ENCODE measurements around the gene VWA3B.
"Not testable (repeated sequence)": the region's sequence is repeated elsewhere in the genome, so short reads cannot be mapped to it uniquely, and the experiment has no call there.

VWA3B gene

DNA sequence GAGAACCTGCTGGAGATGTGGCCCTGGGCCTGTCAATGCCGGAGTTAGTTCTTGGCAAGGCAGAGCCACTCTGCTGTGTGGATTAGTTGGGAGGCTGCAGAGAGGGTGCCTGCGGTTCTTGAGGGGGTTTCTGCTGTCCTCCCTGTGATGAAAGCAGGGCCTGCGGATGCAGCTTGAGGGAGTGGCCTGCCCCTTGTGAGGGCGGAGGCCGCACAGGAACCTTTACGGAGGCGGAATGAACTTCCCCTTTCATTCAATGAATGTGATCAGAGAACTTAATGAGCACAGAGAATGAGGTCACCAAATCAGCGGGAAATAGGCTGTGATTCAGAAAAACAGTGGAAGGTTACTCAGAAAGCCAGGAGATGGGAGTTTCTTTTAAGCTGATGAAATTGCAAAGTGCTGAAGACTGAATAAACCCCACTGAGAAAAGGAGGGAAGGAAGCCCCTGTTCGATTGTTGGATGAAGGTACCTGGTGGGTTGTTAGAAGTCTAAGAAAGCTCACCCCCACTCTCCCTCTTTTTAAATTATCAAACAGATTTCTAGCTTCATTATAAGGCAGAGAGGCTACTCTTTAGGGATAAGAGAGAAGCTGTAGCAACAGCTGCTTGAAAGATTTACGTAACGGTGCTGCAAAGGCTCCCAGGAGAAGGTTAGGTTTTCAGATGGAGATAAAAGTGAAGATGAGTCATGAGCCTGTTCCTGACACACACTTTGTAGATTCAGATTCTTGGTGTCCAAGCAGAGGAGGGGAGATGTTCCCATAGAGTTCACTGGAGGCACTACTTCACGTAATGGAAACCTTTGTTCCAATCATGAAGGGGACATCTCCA is 47.4 kb downstream of the VWA3B start:
- no peak for FAIRE-seq

DNA sequence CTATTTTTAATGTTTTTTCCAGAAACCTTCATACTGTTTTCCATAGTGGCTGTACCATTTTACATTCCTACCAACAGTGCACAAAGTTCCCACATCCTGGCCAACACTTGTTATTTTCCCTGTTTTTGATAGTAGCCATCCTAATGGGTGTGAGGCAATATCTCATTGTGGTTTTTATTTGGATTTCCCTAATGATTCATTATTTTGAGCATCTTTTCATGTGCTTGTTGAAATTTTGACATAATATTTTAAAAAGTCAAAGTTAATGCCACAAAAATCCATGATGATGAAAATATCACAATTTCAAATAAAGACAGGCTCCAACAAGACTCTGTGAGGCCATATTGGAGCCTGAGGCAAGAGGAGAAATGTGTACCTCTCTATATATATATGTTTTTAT is 50.2 kb downstream of the VWA3B start:
- FAIRE-seq: no peak

DNA sequence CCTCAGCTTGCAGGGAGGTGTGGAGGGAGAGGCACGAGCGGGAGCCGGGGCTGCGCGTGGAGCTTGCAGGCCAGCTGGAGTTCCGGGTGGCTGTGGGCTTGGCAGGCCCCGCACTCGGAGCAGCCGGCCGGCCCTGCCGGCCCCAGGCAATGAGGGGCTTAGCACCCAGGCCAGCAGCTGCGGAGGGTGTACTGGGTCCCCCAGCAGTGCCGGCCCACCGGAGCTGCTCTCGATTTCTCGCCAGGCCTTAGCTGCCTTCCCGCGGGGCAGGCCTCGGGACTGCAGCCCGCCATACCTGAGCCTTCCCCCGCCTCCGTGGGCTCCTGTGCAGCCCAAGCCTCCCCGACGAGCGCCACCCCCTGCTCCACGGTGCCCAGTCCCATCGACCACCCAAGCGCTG is 52.0 kb downstream of the VWA3B start:
- FAIRE-seq: not testable (repeated sequence)

DNA sequence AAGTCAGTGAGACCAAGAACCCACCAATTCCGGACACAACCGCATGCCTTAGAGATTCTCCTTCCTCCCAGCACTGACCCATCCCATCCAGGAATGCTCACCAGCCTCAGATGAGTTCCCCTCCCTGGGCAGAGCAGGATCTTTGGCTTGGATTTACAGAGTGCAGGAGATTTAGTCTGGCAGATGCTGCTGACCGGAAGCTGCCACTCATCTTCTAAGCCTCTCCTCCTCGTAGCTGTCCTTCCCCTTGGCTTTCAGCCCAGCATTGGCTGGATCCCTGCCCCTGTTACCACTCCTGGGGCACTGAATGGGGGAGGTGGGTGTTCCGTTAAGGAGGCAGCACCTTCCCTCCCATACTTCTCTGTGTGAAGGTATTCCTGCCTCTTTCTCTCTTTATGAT is 53.2 kb downstream of the VWA3B start:
- no peak for FAIRE-seq

DNA sequence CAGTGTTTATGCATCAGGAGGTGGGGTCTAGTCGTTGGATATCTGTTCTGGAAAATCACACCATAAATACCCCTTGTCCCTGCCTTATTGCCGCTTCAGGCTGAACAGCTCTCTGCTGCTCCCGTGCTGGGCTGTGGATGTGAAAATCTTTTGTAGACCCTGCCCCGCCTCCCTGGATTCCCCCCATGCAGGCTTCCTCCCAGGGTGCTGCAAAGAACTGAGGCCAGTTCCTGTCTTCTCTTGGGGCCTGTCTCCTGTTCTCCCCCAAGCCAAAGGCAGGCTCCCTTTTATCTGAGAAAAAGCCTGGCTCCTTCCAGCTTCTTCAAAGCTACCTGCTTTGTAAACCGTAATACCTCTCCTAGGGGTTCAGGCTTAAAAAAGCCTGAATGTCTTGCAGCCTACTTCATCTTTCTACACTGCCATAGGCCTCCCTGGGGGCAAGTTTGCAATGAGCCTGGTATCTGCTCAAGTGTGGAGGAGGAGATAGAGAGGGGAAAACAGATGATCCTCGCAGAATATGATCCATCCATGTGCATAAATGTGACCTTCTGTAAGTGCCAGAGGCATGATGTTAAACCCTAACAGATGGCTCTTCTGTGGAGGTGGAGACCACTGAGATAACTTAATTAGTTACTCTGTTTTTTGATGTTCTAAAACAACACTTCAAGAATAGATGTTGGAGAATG is 55.3 kb downstream of the VWA3B start:
- no peak for FAIRE-seq

DNA sequence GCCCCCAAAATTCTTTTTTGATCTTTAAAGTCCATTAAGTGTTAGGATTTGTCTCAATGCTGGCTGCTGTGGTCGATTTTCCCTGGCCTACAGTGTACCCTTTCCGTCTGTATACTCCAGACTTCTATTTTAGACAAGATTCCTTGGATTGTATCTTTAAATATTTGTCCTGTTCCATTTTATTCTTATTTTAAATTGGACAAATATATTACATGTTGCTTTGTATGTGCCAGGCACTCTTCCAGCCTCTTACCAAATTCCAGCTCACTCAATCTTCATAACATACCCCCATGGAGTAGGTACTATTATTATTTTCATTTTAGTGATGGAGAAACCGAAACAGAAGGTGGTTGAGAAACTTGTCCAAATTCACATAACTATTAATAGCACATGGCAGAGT is 58.1 kb downstream of the VWA3B start:
- no peak for FAIRE-seq

DNA sequence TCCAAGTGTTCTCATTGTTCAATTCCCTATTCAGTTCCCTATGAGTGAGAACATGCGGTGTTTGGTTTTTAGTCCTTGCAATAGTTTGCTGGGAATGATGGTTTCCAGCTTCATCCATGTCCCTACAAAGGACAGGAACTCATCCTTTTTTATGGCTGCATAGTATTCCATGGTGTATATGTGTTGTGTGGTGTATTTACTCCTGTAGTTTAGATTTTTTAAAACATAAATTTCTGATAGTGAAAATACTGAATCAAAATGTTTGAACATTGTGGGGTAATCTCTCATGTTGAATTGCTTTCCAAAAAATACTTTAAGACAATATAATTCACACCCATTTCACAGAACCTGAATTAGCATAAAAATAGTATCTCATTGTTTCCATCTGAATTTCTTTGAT is 60.9 kb downstream of the VWA3B start:
- FAIRE-seq: not testable (repeated sequence)

DNA sequence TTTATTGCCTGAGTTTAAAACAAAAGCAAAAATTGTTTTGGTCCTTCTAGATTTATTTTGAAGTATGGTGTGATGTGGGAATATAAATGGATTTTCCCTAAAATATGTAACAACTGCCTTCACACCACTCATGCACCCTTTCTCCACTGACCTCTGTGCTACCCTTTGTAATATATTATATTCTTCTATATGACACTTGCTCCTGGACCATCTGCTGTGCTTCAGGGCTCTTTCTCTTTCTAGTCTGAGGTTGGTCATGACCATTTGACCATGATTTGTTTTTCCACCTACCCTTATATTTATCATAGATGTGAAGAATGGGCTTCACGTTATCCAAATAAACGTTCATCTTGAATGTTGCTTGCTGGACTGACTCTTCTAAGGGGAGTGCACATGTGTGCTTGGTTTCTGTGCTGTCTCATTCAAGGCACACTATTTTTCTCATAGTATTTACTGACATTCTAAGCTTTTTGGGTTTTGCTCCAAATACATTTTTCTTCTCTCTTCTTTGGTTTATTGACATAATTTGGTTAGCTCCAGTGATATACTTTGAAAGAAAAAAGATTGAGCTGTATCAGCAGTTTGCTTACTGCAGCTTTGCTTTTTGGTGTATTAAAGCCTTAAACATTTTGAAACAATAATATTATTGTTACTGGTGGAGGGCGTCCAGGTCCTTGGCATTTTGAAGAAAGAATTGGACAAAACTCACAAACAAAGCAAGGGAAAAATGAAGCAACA is 61.8 kb downstream of the VWA3B start:
- no peak for FAIRE-seq

DNA sequence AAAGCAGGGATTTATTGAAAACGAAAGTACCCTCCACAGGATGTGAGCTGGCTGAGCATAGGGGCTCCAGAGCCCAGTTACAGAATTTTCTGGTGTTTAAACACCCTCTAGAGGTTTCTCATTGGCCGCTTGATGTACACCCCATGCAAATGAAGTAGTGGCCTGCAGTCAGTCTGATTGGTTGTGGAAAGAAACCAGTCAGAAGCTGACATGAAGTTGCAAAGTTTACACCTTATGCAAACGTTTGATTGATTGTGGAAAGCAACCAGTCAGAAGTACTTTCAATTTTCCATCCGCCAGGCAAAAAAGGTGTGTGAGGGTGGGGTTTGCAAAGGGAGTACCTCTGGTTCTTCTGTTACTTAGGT is 62.3 kb downstream of the VWA3B start:
- FAIRE-seq: no peak

DNA sequence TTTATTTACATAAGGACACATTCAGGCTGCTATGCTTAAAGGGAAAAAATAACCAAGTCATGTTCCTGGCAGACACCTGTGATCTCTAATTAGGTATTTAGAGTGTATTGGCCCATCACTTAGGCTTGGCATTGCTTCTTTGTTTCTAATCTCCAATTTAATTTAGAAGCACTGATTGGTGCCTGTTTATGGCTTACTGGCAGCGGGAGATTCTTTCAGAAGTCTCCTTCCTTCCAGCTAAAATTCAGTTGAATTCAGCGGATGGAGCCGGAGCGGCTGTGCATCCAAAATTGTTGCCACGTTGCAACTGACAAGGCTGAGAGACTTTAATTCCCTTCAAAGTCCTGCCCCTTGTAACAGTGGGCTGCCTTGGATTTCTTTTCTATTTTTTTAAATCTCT is 66.5 kb downstream of the VWA3B start:
- no peak for FAIRE-seq

DNA sequence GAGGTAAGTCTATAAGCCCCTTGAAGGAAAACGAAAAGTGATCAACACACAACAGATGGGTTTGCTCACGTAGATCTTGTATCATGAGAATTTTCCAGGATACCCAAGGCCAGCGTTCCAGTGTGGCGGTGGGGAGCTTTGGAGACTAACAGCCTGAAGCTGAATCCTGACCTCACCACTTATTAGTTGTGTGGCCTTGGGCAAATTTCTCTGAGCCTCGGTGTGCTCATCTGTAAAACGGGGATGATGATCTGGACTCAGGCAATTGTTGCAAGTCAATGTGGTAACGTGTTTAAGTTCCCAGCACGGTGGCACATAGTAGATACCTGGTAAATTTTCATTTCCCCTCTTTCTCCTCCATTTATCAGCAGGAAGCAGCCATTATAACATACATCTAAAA is 68.3 kb downstream of the VWA3B start:
- FAIRE-seq: no peak

DNA sequence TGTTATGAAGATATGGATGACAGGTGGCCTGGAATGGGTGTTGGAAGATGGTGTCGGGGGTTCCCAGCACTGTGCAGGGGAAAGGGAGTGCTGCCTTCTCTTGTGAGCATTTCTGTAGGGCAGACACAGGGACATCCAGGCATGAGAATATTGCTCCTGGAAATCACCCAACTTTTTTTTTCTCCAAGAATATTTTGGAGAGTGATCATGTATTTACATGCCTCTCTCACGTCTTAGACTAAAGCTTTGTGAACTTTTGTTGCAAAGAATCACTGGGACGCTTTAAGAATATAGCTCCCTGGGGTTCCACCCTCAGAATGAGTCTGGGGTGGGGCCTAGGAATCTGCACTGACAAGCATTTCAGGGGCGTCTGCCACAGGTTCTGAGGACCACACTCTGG is 68.7 kb downstream of the VWA3B start:
- FAIRE-seq: no peak

DNA sequence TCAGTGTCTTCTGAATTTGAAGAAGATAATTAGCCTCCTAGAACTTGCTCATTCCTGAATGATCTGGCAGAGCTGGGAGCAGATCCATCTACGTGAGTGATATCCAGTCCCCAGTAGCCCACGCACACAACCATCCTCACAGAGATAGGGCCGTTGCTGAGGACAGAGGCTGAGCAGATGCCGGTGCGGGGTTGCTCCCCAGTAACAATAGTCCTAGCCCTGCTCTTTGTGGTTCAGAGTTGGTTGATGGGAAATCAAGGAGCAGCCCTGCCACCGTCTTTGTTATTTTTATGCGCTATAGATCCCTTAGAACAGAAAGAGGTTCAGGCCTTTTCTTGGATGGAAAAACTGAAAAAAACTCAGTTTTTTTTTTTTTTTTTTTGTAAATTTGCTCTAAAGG is 69.3 kb downstream of the VWA3B start:
- no peak for FAIRE-seq

DNA sequence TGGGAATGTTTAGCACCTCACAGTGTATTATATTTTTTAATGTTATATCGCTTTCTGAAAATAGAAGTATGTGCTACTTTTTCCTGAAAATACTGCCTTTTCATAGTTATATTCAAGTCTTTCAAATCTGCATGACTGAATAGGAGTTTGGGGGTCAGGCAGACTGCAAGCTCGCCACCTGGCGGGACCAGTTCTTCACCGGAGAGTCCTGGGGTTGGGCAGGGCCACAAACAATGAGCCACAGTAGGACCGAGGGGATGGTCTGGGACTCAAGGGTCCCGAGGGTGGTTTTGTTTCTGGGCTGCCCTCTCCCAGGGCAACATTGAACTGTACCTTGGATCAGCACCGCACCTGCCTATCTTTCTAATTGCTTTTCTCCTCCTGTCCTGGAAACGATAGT is 70.6 kb downstream of the VWA3B start:
- no peak for FAIRE-seq

DNA sequence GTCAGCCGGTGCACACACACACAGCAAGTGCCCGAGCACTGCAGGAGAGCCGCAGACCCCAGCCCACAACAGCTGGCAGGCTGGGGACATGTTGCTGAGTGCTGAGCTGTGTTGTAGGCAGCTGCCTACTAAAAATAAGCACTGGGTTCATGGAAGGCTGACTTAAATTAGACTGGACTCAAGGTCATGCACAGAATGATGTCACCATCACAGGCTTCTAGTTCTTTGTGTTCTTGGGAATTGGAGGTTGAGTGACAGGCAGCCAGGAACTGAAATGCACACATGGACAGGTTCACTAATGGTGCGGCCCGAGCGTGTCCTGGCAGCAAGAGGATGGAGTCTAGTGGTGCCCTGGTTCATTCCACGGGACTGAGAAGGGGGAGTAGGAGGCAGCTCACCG is 71.3 kb downstream of the VWA3B start:
- FAIRE-seq: no peak

DNA sequence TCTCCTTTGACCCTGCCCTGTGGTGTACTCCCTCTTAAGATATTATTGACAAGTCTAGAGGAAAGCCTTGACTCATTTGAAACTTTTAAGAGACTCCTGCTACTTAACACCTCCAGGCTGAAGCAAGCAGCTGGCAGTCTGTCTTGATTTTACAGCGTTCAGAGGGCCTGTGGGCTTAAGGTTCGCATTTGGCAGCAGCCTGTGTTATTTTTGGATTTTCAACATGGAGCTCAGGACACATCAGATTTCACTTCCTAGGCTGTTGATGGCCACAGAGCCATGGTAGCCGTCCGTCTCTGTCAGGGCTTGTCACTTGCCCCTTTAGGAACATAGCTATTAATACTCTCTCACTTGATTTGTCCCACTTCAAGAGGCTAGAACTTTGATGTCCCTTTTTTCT is 73.6 kb downstream of the VWA3B start:
- no peak for FAIRE-seq

DNA sequence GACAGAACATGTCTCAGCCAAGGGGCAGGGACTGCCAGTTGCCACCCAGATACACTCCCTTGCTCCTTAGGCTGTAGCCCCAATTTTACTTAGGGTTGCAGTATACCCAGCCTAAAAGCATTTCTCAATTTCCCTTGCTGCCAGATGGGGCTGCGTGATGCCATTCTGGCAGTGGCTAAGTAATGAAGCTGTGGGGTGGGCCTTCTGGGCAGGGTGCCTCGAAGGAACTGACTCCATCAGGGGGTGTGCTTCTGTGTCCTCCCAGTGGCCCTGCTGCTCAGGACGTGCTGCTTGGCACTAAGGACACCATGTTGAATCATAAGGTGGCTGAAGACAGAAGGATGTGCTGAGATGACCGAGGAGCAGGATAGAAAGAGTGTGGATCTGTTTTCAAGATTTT is 74.2 kb downstream of the VWA3B start:
- FAIRE-seq: no peak

DNA sequence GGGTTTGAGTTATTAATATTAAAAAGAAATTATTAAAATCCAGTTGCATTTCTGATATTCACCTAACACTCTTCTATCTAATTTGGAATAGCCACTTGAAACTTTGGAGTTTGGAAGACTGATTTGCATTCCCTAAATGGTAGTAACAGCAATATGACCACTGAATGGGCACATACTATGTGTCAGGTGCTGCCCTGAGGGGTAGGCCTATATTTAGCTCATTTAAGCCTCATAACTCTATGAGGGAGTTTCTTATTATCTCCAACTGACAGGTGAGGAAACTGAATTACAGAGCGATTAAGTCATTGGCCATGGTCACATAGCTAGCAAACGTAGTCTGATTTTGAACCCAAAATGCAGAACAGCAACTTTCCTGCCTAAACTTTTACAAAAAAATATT is 77.3 kb downstream of the VWA3B start:
- FAIRE-seq: no peak

DNA sequence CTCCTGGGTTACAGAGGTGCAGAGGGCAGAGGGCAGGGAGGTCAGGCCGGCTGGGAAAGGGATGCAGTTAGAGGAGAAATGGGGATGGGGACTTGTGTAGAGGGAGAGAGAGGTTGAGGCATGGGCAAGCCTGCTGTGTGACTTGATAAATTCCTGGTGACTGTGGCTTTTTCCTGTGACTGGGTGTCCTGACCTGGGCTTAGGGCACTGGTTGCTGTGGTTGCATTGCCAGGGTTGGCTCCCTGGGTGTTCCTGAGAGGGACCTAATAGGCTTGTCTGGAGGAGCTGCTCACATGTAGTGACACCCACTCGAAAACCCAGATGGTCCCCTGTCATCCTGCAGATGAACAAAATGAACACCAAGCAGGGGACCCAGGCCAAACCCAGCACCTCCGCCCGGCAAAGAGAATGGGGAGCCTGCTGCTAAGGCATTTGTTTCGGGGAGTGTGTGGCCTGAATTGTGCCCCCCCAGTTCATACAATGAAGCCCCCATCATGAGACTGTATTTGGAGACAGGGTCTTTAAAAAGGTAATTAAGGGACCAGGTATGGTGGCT is 78.6 kb downstream of the VWA3B start:
- FAIRE-seq: no peak

DNA sequence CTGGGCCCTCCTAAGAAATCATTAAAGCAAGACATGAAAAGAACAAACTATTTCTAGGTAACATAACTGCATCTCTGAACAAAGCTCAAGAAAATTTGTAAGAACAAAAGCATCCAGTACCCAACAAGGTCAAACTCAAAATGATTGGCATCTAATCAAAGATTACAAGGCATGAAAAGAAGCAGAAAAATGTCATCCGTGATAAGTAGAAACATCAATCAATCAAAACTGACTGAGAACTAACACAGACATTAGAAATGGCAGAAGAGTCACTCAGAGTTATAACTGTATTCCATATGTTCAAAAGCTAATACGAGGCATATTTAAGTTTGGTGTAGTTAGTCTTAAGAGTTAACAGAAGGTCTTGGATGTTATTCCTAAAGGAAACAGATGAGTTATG is 80.9 kb downstream of the VWA3B start:
- no peak for FAIRE-seq

DNA sequence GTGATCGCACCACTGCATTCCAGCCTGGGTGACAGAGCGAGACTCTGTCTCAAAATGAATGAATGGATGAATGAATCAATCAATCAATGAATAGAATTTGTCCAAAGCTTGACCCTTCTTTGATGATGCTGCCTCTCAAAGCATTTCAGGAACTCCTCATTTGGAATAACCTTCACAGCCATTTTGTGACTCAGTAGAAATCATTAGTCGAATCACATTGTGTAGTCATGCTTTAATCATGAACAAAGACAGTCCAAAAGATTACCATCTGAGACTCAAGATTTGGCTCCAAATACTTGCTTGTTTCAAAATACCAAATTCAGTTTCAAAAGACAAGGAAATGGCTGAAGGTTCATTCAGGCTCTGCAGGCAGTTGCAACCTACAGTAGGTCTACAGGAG is 83.1 kb downstream of the VWA3B start:
- no peak for FAIRE-seq

DNA sequence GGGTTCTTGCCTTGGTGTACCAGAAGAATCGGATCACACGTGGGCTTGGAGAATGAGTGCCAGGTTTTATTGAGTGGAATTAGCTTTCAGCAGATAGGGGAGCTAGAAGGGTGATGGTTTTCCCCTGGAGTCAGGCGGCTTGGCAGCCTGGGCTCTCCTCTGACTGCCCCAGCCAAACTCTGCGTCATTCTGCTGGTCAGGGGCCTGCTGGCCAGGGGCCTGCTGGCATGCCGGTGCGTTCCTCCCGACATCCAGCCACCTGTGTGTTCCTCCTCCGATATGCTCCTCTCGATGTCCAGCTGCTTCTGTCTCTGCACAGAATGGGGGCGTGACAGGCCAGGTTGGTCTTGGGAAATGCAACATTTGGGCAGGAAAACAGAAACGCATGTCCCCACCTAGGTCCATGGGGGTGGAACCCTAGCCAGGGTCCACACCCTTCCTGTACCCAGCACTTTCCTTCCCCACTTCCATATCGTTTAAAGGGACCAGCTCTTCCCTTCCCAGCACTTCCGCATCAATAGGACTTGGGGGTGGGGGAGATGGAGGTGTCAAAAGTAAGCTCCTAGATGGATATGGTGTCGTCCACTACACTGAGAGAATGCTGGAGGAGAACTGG is 85.3 kb downstream of the VWA3B start:
- no peak for FAIRE-seq

DNA sequence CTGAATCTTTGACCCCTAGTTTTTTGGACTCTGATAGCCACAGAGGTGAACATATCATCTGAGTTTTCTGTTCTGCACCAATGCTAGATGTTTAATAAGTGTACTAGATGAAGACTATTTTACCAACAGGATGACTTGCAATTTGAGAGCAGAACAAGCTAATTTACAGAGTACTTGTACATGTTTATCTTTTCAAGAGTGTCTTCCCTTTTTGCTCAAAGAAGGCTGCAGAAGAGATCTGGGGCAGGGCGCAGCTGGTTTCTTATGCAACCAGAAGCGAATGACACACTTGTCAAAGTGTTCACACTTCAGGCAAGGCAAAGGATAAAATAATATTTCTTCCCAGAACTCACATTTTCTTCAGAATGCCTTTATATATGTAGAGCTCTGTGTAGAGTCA is 86.0 kb downstream of the VWA3B start:
- FAIRE-seq: no peak
